Thyroid gland (tissue), 4 donors: ENCODE results near the gene COL4A4.

Experiments
- CTCF ChIP-seq, 6 experiments: fragments of 200-600 bp in 3 of 6; fragments of 450-650 bp in 3 of 6; sonication (generic) in 3 of 6; IDR thresholded peaks; one replicate each; pipeline ENCODE4 v1.5.1; 2016 to 2019; ENCODE audit warnings: antibody characterized with exemption in 6 of 6, mild to moderate bottlenecking in 2 of 6, inconsistent platforms in 1 of 6, moderate library complexity in 1 of 6
- POLR2A ChIP-seq, 2 donors: fragments of 450-650 bp; IDR thresholded peaks; one replicate each; pipeline ENCODE4 v1.6.1; 2017; ENCODE audit warnings: antibody characterized with exemption in 2 of 2, mild to moderate bottlenecking in 2 of 2, moderate library complexity in 1 of 2

GRCh38 chr2:227185615-227186232, 21.7 kb upstream of the COL4A4 start:
- TF ChIP-seq POLR2A (IDR thresholded peaks at IDR 0.05): no peak
- TF ChIP-seq CTCF (IDR thresholded peaks at IDR 0.05): no peak
